Aorta (tissue), 5 donors: ENCODE measurements around the gene SERPINA9. TPM values are rescaled to one million over a fixed set of nuclear protein-coding genes. Genes with fewer than 3 reads are reported as not detected.
"Not testable (repeated sequence)": the region's sequence is repeated elsewhere in the genome, so short reads cannot be mapped to it uniquely, and the experiment has no call there.

Experiments used
- ATAC-seq: fragments of 200-7000 bp; cut with Tn5 transposase; one replicate; pipeline ENCODE4 v1.9.1; 2022; ENCODE audit warnings: moderate library complexity; ENCODE audit not compliant: low FRiP score
- DNase-seq, 2 donors: peaks; one replicate each; pipeline ENCODE4 v3.0.0-alpha.2; 2020
- H3K27ac ChIP-seq, 2 donors: one replicate each; pipeline ENCODE4 v1.5.1; 2013; ENCODE audit warnings: low read length in 2 of 2, mild to moderate bottlenecking in 2 of 2, moderate library complexity in 2 of 2, control low read depth in 1 of 2, inconsistent platforms in 1 of 2, low read depth in 1 of 2
- H3K27me3 ChIP-seq, 2 donors: one replicate each; pipeline ENCODE4 v1.6.1; 2013; ENCODE audit warnings: control low read depth in 1 of 2, low read length in 1 of 2, mild to moderate bottlenecking in 1 of 2, moderate library complexity in 1 of 2; ENCODE audit not compliant: insufficient read depth in 2 of 2, control insufficient read depth in 1 of 2
- H3K36me3 ChIP-seq, 2 donors: one replicate each; pipeline ENCODE4 v1.6.1; 2013; ENCODE audit warnings: control low read depth in 1 of 2, low read length in 1 of 2, mild to moderate bottlenecking in 1 of 2; ENCODE audit not compliant: insufficient read depth in 2 of 2, control insufficient read depth in 1 of 2
- H3K4me1 ChIP-seq, 2 donors: one replicate each; pipeline ENCODE4 v1.6.1; 2013; ENCODE audit warnings: low read length in 2 of 2, control low read depth in 1 of 2, mild to moderate bottlenecking in 1 of 2, moderate library complexity in 1 of 2; ENCODE audit not compliant: insufficient read depth in 2 of 2, control insufficient read depth in 1 of 2
- H3K4me3 ChIP-seq, 2 donors: one replicate each; pipeline ENCODE4 v1.5.1; 2013; ENCODE audit warnings: low read length in 2 of 2, control low read depth in 1 of 2, mild to moderate bottlenecking in 1 of 2
- H3K9me3 ChIP-seq: one replicate; pipeline ENCODE4 v1.6.1; 2013; ENCODE audit warnings: mild to moderate bottlenecking, low read length; ENCODE audit not compliant: control insufficient read depth
- WGBS, 2 donors: extraction: QIAGEN DNeasy Blood & Tissue Kit; methylation state at CpG; one replicate each; pipeline ENCODE4 v1.1.7; 2013; 5-methylcytosine and 5-hydroxymethylcytosine counted together
- intact Hi-C, 2 donors: fragments of 100-400 bp; cut with DNase I; formaldehyde crosslinking; loops; one replicate each; pipeline versions ENCODE4 v1.14.2 to v1.15.0; 2022
- polyA plus RNA-seq, 2 donors: library from polyadenylated mRNA; stranded (reverse); fragments of 200-250 nt; gene quantifications; one replicate each; pipeline ENCODE4 v1.2.3, GENCODE V29; 2013
- total RNA-seq, 2 donors: library from RNA; stranded (reverse); fragmentation: NEBNext Ultra II Directional; extraction: Animal tissue kit (Norgen Biotek cat#: 25700); gene quantifications; one replicate each; pipeline ENCODE4 v1.2.1, GENCODE V29; 2021
- donor health status: healthy with polysubstance abuse.
- donor health status: Bipolar disorder and iron deficiency.
- donor health status: DM: no; HTN: no; CAD: no.
- donor health status: DM: no; HTN: no; CAD: no.
- donor health status: DM: yes; HTN: yes; CAD: no.

The SERPINA9 gene
- total and polyA plus RNA-seq, 4 donors = not detected

- Histone ChIP-seq H3K9me3 (no peaks in the 10 kb centered on the region), H3K27ac (no peak overlapping the region), H3K4me3 (no peak overlapping the region), H3K4me1 (no peaks in the 10 kb centered on the region), H3K27me3 (no peaks in the 10 kb centered on the region), H3K36me3 (no peaks in the 10 kb centered on the region)
- ATAC-seq (no peak), DNase-seq (no peak)
- intact Hi-C loops = no loop called here
- WGBS, 2 donors = 72 to 76% methylated on average over 9 of the region's 9 CpGs
These were observed 39.4 kb upstream of the SERPINA9 start for GRCh38 chr14:94515426-94515825.

- no peaks in the 10 kb centered on the region for H3K36me3 ChIP-seq
- H3K27me3 ChIP-seq = no peaks in the 10 kb centered on the region
- DNase-seq (no peak), ATAC-seq (no peak)
- no peaks in the 10 kb centered on the region for H3K4me1 ChIP-seq
- no peak overlapping the region for H3K4me3 ChIP-seq
- intact Hi-C loops = no loop called here
- no peaks in the 10 kb centered on the region for H3K9me3 ChIP-seq
- 80 to 86% methylated on average over 7 of the region's 7 CpGs for WGBS, 2 donors
- H3K27ac ChIP-seq = no peak overlapping the region
These were observed 38.4 kb upstream of the SERPINA9 start for GRCh38 chr14:94514351-94514750.

- H3K27ac ChIP-seq, H3K36me3 ChIP-seq, ATAC-seq, H3K4me3 ChIP-seq, H3K4me1 ChIP-seq, H3K27me3 ChIP-seq, DNase-seq, intact Hi-C loops, H3K9me3 ChIP-seq: not testable (repeated sequence)
- WGBS, 2 donors = 74 to 81% methylated on average over 2 of the region's 2 CpGs
These were observed 34.5 kb upstream of the SERPINA9 start for GRCh38 chr14:94510481-94510880.

- no peak for DNase-seq
- Histone ChIP-seq H3K4me1 (no peaks in the 10 kb centered on the region), H3K9me3 (no peaks in the 10 kb centered on the region), H3K27me3 (no peaks in the 10 kb centered on the region), H3K36me3 (no peaks in the 10 kb centered on the region), H3K4me3 (no peak within 1 kb of the TSS), H3K27ac (no peak within 1 kb of the TSS)
- 53 to 61% methylated on average over 3 of the region's 3 CpGs for WGBS, 2 donors
- intact Hi-C loops = no loop called here
- ATAC-seq = no peak
These were observed 33.4 kb upstream of the SERPINA9 start, which contains the start of gene SERPINA12 for GRCh38 chr14:94509356-94509755. SERPINA12 (minus strand) TSS chr14:94509469; CDS start chr14:94498397, 11,072 bp downstream.

- ATAC-seq = no peak
- WGBS, 2 donors = 81 to 83% methylated on average over 8 of the region's 8 CpGs
- Histone ChIP-seq H3K36me3 (no peaks in the 10 kb centered on the region), H3K4me1 (no peaks in the 10 kb centered on the region), H3K4me3 (no peak overlapping the region), H3K27ac (no peak overlapping the region), H3K27me3 (no peaks in the 10 kb centered on the region), H3K9me3 (no peaks in the 10 kb centered on the region)
- intact Hi-C loops = no loop called here
- no peak for DNase-seq
These were observed 29.6 kb upstream of the SERPINA9 start for GRCh38 chr14:94505641-94506040.

GRCh38 chr14:94505206-94505605 is 29.2 kb upstream of the SERPINA9 start:
- 92 to 93% methylated on average over 4 of the region's 4 CpGs for WGBS, 2 donors
- Histone ChIP-seq H3K4me3 (no peak overlapping the region), H3K36me3 (no peaks in the 10 kb centered on the region), H3K4me1 (no peaks in the 10 kb centered on the region), H3K27ac (no peak overlapping the region), H3K27me3 (no peaks in the 10 kb centered on the region), H3K9me3 (no peaks in the 10 kb centered on the region)
- intact Hi-C loops = no loop called here
- DNase-seq (no peak), ATAC-seq (no peak)

- Histone ChIP-seq H3K4me3 (no peak overlapping the region), H3K27me3 (no peaks in the 10 kb centered on the region), H3K4me1 (no peaks in the 10 kb centered on the region), H3K9me3 (no peaks in the 10 kb centered on the region), H3K36me3 (no peaks in the 10 kb centered on the region), H3K27ac (no peak overlapping the region)
- intact Hi-C loops = no loop called here
- 63 to 68% methylated on average over 16 of the region's 16 CpGs for WGBS, 2 donors
- no peak for DNase-seq
- no peak for ATAC-seq
These were observed 25.9 kb upstream of the SERPINA9 start for GRCh38 chr14:94501588-94502516.

- no peaks in the 10 kb centered on the region for H3K9me3 ChIP-seq
- no peak overlapping the region for H3K27ac ChIP-seq
- no peak for DNase-seq
- no peak overlapping the region for H3K4me3 ChIP-seq
- H3K36me3 ChIP-seq = no peaks in the 10 kb centered on the region
- intact Hi-C loops = no loop called here
- ATAC-seq = no peak
- 76 to 79% methylated on average over 3 of the region's 3 CpGs for WGBS, 2 donors
- no peaks in the 10 kb centered on the region for H3K4me1 ChIP-seq
- no peaks in the 10 kb centered on the region for H3K27me3 ChIP-seq
These were observed 24.3 kb upstream of the SERPINA9 start for GRCh38 chr14:94500264-94500663.

GRCh38 chr14:94499673-94500072 is 23.7 kb upstream of the SERPINA9 start:
- ATAC-seq (no peak), DNase-seq (no peak)
- no peak overlapping the region for H3K4me3 ChIP-seq
- no peaks in the 10 kb centered on the region for H3K9me3 ChIP-seq
- H3K36me3 ChIP-seq = no peaks in the 10 kb centered on the region
- H3K27me3 ChIP-seq = no peaks in the 10 kb centered on the region
- no peak overlapping the region for H3K27ac ChIP-seq
- no peaks in the 10 kb centered on the region for H3K4me1 ChIP-seq
- WGBS, 2 donors = 86 to 87% methylated on average over 2 of the region's 2 CpGs
- intact Hi-C loops = no loop called here
